Right forelimb (tissue), 1 donor: ENCODE results near the gene TFCP2L1.

ENCODE experiments used
- DNase-seq: peaks from one replicate; pipeline ENCODE4 v3.0.0-alpha.2; 2018

The TFCP2L1 gene

DNA sequence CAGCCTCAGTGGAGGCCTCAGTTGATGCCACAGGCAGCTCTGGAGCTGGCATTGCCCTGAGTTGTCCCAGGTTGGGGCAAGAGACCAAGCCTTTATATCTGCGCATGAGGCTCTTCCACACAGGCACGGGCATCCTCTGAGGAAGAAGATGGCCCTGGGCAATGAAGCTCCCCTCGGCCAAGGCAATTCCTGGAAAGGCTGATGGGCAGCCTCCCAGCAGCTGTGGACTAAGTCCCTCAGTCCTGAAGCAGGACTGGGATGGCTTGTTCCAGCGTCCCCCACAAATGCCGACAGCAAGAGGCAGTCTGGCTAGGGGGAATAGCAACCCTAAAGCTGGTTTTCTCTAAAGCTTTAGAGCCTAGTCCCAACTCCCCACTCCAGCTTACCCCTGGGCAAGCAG lies 90.0 kb downstream of the TFCP2L1 start:
- no peak for DNase-seq

DNA sequence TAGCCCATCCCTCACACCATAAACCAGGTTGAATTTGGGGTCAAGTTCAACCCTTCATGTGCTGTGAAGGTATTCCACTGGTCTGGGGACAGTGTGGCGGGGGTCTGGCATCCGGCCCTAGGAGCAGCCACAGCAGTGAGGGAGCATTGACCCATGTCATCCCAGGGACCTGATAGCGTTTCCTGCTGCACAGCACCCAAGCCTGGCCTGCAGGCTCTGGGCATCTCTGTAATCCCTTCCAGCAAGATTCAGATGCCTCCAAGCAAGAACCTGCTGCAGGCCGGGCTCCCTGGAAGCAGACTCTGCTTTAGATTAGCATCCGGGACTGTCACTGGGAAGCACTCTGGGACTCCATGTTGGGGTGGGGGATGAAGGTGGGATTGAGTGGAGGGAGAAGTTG lies 90.4 kb downstream of the TFCP2L1 start:
- DNase-seq = no peak

DNA sequence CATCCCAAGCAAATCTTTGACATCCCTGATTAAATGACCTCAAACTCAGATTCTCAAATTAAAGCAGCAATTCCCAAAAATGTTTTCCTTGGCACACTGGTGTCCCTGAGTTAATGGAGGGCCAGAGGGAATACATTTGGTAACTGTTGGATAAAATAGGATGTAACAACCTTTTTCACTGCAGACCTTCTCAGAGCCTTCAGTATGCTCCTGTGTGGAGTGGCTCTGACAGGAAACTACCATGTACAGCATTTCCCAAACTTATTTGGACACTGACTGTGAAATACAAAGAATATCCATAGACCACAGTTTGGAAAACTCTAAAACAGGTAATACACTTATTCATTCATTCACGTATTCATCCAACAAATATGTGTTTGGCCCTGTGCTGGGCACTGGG lies 91.8 kb downstream of the TFCP2L1 start:
- DNase-seq = no peak

DNA sequence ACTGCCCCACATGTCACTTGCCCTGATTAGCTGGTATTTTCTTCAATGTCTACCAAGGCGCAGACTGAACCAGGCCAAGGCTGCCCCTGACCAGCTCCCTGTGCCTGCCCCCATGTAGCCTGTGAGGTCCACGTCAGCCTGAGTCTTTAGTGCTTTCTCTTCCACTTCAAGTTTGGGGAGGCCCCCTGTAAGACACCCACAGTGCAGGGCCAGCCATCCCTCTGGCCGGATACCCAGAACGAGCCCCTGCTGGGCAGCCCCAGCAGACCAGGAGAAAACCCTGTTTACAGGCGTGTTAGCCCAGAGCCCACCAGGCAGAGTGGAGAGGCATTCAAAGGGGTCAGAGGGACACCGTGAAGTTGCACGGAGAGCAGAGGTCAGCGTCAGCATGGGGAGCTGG lies 92.4 kb downstream of the TFCP2L1 start:
- no peak for DNase-seq

DNA sequence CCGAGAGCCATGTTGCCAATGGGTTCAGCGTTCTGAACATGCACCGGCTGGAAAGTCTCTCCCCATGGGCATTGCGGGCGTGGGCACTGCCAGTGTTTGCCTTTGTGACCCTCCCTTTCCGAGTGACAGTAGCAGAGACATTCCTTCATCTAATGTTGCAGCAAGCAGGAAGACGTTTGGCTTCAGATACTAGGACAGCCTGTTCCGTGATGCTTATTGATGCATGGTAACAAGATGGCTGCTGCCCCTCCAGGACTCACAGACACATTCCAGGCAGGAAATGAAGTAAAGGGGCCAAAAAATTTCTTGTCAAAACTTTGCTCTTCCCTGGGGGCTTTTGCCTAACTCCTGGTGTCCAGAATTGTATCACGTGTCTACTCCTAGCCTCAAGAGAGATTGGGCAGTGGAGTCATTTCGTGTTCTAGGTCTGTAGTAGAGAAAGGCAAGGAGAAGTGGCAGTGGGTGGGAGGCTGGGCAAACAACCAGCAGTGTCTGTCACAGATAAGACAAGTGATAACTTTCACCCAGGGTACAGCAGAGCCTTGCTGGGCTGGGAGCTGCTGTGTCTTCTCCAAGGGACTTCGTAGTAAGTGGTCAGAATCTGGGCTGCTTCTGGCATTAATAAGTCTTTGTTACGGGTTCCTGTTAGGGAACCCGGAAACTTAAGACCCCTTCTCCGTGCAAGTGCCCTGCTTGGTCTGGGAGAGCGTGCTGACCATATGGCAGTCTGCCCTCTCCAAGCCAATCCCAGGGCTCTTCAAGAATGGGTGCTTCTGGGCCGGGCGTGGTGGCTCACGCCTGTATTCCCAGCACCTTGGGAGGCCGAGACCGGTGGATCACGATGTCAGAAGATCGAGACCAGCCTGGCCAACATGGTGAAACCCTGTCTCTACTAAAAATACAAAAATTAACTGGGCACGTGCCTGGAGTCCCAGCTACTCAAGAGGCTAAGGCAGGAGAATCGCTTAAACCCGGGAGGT lies 93.5 kb downstream of the TFCP2L1 start:
- DNase-seq = no peak

DNA sequence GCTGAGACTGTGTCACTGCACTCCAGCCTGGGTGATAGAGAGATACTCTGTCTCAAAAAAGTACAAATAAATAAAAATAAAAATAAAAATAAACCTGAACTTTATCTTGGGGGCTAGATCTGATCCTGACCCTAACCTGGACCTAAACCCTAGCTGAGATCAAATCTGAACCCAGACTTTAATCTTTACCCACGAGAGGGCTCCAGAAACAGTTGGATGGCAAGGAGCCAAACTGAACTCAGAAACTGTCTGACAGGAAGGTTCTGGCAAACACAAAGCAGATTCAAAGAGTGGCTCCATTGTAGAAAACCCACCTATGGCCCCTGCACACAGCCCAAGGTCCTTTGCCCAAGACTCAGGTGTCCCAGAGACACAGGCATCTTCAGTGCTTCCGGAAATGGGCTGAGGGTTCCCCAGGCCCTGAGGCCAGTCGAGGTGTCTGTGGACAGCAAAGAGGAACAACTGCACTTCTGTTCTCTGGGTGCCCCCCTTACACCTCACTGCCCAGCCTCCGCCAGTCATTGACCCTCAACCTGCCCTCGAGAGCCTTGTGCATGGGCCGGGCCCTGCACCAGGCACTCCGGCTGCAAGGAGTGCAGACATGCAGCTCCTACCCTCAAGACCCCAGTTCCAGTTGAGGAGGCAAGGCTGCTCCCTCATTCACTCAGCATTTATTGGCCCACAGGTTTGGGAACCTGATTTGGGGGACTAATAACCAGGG lies 95.2 kb downstream of the TFCP2L1 start:
- no peak for DNase-seq

DNA sequence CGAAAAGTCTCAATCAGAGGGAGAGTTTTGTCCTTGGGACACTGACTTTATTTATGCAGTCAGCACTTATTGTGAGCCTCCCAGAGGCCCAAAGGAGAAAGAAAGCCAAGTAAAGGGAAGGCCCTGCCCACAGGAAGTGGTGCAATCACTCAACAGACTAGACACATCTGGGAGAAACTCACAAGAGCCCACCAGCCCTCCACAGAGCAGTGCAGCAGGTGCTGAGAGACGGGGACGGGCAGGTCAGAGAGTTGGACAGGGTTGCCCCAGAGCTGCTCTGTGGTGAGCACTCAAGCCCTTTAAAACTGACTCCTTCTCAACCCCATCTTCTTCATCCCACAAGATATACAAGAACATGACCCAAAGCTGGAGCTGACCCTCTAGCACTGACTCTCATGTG lies 96.0 kb downstream of the TFCP2L1 start:
- DNase-seq = no peak

DNA sequence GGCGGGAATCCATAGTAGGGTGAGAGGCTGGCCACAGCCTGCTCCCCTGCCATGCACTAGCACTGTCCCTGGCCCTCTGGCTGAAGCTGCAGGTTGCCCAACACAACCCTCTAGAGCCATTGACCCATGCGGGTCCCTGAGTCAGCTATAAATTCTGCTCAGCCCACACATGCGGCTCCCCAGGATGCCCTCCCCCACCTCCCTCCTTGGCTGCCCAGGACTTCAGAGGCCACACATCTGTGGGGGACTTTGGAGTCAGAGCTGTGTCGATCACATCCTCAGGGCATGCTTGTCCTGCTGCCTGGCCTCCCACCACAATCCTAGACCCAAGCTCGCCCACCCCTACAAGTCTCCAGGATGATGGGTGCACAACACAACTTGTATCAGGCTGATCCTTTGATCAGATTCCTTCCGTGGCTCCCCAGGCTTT lies 97.0 kb downstream of the TFCP2L1 start:
- no peak for DNase-seq

DNA sequence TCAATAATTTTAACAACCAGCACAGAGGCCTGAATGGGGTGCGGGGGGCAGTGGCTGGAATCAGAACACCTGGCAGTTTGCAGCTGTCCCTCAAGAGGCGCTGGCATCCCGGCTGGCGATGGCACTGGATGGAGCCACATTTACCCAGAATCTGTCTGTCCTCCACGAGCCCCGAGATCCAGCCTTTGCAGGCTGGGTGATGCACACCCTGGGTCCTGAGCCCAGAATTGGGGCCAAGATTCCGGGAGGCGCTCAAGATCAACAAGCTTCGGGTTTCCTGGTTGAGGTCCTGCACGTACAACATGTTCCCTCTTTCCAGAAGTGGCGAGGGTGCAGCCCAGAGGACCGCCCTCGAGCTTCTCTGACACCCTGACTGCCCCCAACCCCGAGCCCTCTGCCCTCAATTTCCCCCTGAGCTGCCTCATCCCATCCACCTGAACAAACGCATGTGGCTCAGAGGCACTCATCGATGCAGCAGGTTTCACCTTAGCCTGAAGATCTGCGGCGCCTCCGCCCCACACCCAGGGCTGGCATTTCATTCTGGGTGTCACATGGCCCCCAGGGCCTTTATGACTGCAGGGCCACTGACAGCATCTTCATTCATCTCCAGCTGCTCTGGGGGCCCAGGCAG lies 97.5 kb downstream of the TFCP2L1 start:
- no peak for DNase-seq

DNA sequence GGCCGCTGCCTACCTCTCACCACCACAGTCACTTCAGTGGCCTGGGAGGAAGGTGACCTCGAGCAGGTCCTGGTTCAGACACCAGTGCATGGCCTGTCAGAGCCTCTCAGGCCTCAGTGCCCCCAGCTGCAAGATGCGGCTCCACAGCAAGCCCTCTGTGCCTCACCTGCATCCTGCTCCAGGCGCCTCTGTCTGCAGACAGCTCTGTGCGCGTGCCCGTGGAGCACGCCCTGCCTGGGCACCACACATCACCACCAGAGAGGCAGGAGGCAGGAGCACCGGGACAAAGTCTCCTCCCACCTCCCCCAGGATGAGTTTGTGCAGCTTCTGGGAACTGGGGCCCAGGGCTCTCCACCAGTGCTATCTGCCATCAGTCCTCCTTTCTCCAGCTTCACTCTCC lies 98.7 kb downstream of the TFCP2L1 start:
- no peak for DNase-seq

DNA sequence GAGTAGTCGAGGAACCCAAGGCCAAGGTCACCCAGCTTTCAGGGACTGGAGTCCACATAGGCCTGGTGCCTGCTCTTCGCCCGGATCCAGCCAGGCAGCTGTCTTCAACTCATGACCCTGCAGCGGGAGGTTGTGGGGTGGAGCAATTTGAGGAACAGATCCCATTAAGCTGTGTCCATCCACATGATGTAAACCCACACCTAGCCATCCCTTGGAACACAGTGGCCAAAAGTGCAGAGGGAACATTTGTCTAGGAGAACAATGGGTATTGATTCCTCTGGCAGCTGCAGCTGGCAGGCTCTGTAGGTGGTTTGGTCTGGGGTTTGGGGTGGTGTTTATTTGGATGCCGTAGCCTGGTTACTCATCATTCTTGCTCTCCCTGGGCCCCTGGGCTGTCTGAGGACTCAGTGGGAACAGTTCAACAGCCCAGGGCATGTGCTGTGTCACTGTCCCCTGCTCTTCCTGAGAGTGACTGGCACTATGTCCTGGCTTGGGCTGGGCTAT lies 99.4 kb downstream of the TFCP2L1 start:
- DNase-seq = no peak

DNA sequence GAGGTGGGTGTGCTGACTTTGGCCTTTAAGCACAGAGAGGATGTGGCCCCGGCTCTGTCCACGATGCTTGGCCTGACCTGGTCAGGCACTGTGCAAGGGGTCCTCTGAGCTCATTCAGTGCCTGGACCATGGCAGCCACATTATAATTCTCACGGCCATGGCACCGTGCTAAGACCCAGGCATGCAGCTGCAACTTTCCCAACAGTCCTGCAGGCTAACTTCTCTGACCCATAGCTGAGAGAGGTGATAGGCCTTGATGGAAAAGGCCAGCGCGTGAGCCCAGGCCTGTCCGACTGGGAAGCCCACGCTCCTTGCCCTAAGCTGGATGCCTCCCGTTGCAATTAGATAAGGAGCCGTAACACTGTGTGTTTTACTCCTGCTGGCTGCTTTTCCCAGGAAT lies 99.9 kb downstream of the TFCP2L1 start:
- DNase-seq = no peak

DNA sequence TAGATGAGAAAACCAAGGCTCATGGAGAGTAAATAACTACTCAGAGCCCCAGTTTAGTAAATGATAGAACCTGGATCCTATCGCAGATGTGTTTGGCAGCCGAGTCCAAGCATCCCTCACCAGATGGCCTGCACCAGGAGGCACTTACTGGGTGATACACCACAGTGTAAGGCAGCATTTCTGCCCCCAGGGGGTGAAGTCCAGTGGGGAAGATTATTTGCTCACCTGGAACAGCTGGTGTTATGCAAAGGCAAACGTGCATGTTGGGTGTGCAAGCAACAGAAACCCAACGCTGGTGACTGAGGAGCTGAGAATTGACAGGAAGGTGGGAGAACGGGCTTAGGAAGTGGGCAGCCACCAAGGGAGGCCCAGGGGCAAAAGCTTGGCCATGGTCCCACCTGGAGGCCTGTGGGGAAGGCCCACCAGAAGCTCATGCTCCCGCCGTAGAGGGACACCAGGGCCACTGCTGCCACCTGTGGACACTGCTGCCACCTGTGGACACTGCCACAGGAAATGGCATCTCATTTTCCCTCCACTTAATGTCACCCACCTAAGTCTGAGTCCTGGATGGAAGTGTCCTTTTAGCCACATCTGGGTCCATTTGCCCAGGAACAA lies 100.6 kb downstream of the TFCP2L1 start:
- no peak for DNase-seq

DNA sequence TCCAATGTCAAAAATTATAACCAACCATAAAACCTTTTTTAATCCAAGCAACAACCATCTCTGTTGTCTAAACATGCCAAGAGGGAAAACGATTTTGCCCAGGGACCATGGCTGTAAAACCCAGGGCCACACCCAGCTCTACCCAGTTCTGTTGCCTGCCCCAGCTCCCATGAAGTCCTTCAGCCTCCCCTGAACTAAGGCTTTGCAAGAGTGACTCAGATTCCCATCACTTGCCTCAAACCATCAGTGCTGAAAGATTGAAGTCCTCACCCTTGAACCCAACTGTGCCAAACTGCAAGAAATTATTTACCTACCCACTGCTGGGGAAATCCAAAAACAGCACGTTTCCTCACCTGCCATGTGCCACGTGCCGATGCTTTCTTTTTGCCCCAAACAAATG lies 102.5 kb downstream of the TFCP2L1 start:
- no peak for DNase-seq

DNA sequence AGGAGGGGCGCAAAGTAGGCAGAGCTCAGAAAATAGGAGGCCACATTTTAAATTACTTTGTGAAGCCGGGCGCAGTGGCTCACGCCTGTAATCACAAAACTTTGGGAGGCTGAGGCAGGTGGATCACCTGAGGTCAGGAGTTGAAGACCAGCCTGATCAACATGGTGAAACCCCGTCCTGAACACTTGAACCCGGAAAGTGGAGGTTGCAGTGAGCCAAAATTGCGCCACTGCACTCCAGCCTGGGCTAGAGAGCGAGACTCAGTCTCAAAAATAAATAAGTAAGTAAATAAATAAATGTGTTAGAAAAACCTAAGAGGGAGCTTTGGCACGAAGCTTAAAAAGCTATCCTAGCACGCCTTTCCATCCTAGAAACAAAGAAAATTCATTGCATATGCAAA lies 105.5 kb downstream of the TFCP2L1 start:
- DNase-seq = no peak

DNA sequence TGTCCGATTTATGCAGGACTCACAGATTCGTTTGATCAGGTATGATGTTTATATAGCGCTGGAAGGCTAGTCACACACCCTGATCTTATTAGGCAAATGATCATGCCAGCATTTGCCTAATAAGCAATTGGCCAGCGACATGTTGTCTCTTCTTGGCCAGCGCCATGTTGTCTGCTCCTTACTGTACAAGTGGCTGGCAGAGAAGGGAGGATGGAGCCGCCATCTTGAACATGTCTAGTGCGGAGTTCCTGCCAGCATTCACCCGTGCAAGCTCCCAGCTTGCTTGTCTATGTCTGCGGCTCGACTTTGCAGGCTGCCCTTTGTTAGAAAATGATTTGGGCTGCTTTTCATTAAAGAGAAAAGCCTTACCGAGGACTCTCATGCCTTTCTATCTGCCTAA lies 106.3 kb downstream of the TFCP2L1 start:
- no peak for DNase-seq

DNA sequence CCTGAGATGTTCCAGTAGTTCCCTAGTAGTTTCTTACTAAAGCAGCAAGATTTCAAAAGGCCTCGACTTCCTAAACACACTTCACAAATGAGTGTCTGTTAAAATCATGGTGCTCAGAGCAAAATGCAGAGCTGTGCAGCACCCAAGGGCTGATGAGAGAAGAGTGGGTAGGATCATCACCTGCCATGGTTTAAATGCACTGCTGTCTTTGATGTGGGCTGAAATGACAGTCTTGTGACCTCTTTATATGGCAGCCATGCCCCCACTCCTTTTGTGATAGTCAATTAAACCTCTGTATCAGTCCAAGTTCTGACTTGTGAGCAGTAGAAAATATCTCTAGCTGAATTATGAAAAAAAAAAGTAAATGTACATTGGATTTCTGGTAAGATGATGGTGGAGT lies 107.1 kb downstream of the TFCP2L1 start:
- no peak for DNase-seq

DNA sequence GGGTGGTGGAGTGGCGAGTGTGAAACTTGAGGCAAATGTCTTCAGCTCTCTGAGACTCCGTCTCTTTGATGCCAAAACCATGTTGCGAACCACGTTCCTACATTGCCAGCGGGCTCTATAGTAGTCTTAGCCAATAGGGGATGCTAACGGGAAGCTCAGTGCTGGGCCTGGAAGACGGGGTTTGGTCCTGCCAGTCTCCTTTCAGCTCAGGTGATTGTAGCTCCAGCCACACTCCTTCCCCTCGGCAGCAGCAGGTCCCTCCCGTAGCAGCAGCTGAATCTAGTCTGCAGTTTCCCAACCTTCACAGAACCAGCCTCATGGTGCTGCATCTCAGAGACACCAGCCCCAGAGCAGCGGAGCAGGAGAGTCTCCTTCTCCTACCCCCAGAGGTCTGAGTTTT lies 109.7 kb downstream of the TFCP2L1 start:
- no peak for DNase-seq

DNA sequence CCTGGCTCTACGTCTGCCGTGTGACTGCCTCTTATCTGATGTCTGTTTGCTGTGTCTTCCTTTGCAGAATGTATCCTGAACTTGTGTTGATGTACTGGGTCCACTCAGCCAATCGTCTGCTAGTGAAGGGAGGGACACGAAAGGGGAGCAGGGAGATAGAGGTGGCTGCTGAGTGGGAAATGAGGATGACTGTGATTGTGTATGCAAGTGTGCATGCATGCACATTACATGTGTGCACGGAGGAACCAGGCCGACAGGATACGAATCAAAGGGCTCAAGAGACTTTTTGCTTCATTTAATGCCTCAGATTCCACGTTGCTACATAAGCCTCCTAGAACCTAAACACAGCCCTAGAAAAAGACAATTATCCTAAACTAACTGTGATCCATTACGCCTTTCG lies 111.2 kb downstream of the TFCP2L1 start:
- DNase-seq = no peak

DNA sequence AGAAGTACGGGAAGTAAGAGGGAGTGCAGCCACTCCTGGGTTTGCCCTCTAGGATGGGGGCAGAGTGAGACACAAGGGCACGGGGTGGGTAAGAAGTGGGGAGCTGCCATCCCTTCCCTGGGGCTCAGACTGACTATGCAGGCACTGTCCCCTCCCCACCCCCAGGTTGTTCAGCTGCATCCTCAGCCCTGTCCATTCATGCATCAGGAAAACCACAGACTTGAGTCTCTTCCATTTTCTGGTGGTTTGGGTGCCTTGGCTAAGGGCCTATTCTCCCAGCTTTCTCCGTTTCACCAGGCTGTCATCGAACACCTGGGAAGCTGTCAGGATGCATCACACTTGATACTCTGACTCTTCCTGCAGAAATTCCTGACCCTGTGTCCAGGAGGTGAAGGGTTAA lies 111.9 kb downstream of the TFCP2L1 start:
- no peak for DNase-seq

DNA sequence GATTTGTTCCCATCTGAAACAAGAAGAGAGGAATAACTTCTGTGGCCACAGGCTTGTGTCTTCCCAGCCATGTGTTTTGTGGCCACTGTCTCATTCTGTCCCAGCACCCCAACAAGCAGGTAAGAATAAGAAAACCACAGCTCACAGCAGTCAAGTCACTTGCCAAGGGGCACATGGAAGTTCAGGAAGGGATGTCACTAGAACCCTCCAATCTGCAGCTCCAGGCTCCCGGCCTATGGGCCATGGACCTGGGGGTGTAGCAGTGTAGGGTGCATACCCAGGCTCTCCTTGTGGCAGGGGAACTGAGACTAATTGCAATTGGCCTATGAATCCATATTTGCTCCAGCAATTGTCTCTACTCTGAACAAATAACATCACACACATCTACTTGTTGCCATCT lies 112.5 kb downstream of the TFCP2L1 start:
- no peak for DNase-seq

DNA sequence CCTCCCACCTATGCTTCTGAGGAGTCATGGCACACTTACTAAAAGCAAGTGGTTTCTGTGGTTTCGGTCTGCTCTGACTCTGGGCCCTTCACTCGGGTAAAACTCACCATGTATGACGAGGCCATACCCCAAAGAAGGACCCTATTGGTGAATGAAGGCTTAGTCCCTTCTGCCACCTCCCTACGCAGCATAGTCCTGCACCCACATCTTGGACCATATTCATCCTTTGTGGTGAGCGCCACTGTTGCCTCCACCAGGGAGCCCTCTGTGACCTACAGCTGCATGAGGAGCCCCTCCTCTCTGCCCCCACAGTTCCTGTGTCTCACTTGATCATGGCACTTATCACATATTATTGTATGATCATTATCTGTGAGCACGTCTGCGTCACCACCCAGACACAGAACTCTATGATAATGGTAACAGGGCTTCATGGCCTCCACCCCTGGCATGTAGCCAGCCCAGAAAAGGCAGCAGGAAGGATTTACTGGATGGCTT lies 113.3 kb downstream of the TFCP2L1 start:
- DNase-seq = no peak

DNA sequence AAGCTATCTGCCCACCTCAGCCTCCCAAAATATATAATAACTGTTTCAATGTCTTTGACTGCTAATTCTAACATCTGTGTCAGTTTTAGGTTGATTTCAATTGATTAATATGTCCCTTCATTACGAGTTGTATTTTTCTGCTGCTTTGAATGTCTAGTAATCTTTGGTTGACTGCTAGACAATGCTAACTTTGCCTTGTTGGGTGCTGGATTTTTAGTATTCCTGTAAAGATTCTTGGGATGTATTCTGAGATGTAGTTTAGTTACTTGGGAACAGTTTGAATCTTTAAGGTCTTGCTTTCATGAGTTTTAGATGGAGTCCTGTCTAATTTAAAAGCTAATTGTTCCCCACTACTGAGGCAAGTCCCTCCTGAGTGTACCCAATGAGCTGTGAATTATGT lies 114.4 kb downstream of the TFCP2L1 start:
- DNase-seq = no peak
